MG63 (cell line): Measurements from ENCODE around the gene PLA2G6. TPM values are rescaled to one million over a fixed set of nuclear protein-coding genes. Genes with fewer than 3 reads are reported as not detected.
"Not testable (repeated sequence)": the region's sequence is repeated elsewhere in the genome, so short reads cannot be mapped to it uniquely, and the experiment has no call there.

Experiments used
- DNase-seq: peaks from one replicate; pipeline ENCODE4 v3.0.0-alpha.2; 2020
- H3K27me3 ChIP-seq: fragments of 250-450 bp; sonication (Bioruptor Pico); 2 replicates; pipeline ENCODE4 v1.5.1; 2020; ENCODE audit warnings: mild to moderate bottlenecking, moderate library complexity
- H3K36me3 ChIP-seq: fragments of 250-450 bp; sonication (Bioruptor Pico); 2 replicates; pipeline ENCODE4 v1.5.1; 2020; ENCODE audit warnings: mild to moderate bottlenecking, moderate library complexity
- H3K4me3 ChIP-seq: fragments of 250-450 bp; sonication (Bioruptor Pico); 2 replicates; pipeline ENCODE4 v1.5.1; 2020; ENCODE audit warnings: mild to moderate bottlenecking, moderate library complexity
- H3K9me3 ChIP-seq: fragments of 250-450 bp; sonication (Bioruptor Pico); 2 replicates; pipeline ENCODE4 v1.5.1; 2020; ENCODE audit warnings: mild to moderate bottlenecking, moderate library complexity
- total RNA-seq: library from RNA; depleted of rRNA; stranded (reverse); fragments of >200 nt; shearing (Covaris generic); gene quantifications from 2 replicates; pipeline ENCODE4 v1.2.3, GENCODE V29; 2014; ENCODE audit warnings: low replicate concordance

PLA2G6 gene
- total RNA-seq, 1 experiment from 2014 or later = 3.1 TPM

- no peak overlapping the region for H3K4me3 ChIP-seq
- no peak for DNase-seq
- no peaks in the 10 kb centered on the region for H3K36me3 ChIP-seq
- H3K9me3 ChIP-seq = peaks cover 8% of the 10 kb centered on the region
- H3K27me3 ChIP-seq = no peaks in the 10 kb centered on the region
Measured at GRCh38 chr22:38155703-38156102, 25.9 kb downstream of the PLA2G6 start.

GRCh38 chr22:38154563-38154915 lies 27.1 kb downstream of the PLA2G6 start:
- H3K27me3 ChIP-seq, H3K36me3 ChIP-seq, DNase-seq, H3K4me3 ChIP-seq, H3K9me3 ChIP-seq: not testable (repeated sequence)

- peaks cover 8% of the 10 kb centered on the region for H3K9me3 ChIP-seq
- H3K4me3 ChIP-seq = no peak overlapping the region
- H3K27me3 ChIP-seq = no peaks in the 10 kb centered on the region
- no peak for DNase-seq
- no peaks in the 10 kb centered on the region for H3K36me3 ChIP-seq
Measured at GRCh38 chr22:38153821-38154562, 27.6 kb downstream of the PLA2G6 start.

- Histone ChIP-seq H3K9me3 (peaks cover 8% of the 10 kb centered on the region), H3K4me3 (no peak overlapping the region), H3K27me3 (no peaks in the 10 kb centered on the region), H3K36me3 (no peaks in the 10 kb centered on the region)
- no peak for DNase-seq
Measured at GRCh38 chr22:38151126-38151500, 30.5 kb downstream of the PLA2G6 start.

- Histone ChIP-seq H3K27me3 (no peaks in the 10 kb centered on the region), H3K4me3 (no peak overlapping the region), H3K9me3 (no peaks in the 10 kb centered on the region), H3K36me3 (no peaks in the 10 kb centered on the region)
- no peak for DNase-seq
Measured at GRCh38 chr22:38148245-38148644, 33.4 kb downstream of the PLA2G6 start.

- H3K27me3 ChIP-seq, DNase-seq, H3K36me3 ChIP-seq, H3K4me3 ChIP-seq, H3K9me3 ChIP-seq: not testable (repeated sequence)
Measured at GRCh38 chr22:38146166-38146565, 35.5 kb downstream of the PLA2G6 start.

GRCh38 chr22:38144025-38144405 lies 37.6 kb downstream of the PLA2G6 start:
- DNase-seq = no peak
- Histone ChIP-seq H3K4me3 (no peak overlapping the region), H3K36me3 (no peaks in the 10 kb centered on the region), H3K9me3 (no peaks in the 10 kb centered on the region), H3K27me3 (no peaks in the 10 kb centered on the region)

GRCh38 chr22:38142606-38143005 lies 39.0 kb downstream of the PLA2G6 start:
- no peak overlapping the region for H3K4me3 ChIP-seq
- H3K36me3 ChIP-seq = no peaks in the 10 kb centered on the region
- H3K9me3 ChIP-seq = no peaks in the 10 kb centered on the region
- H3K27me3 ChIP-seq = no peaks in the 10 kb centered on the region
- DNase-seq = no peak

GRCh38 chr22:38141217-38141973 lies 40.2 kb downstream of the PLA2G6 start:
- H3K9me3 ChIP-seq = no peaks in the 10 kb centered on the region
- no peak for DNase-seq
- no peaks in the 10 kb centered on the region for H3K36me3 ChIP-seq
- H3K4me3 ChIP-seq = no peak overlapping the region
- no peaks in the 10 kb centered on the region for H3K27me3 ChIP-seq

- Histone ChIP-seq H3K9me3 (no peaks in the 10 kb centered on the region), H3K27me3 (no peaks in the 10 kb centered on the region), H3K36me3 (no peaks in the 10 kb centered on the region), H3K4me3 (no peak overlapping the region)
- no peak for DNase-seq
Measured at GRCh38 chr22:38139901-38140300, 41.7 kb downstream of the PLA2G6 start.

- DNase-seq = no peak
- Histone ChIP-seq H3K36me3 (no peaks in the 10 kb centered on the region), H3K27me3 (no peaks in the 10 kb centered on the region), H3K9me3 (no peaks in the 10 kb centered on the region), H3K4me3 (no peak overlapping the region)
Measured at GRCh38 chr22:38138961-38139360, 42.7 kb downstream of the PLA2G6 start.

GRCh38 chr22:38137876-38138687 lies 43.5 kb downstream of the PLA2G6 start:
- H3K27me3 ChIP-seq = no peaks in the 10 kb centered on the region
- H3K9me3 ChIP-seq = no peaks in the 10 kb centered on the region
- H3K4me3 ChIP-seq = no peak overlapping the region
- no peaks in the 10 kb centered on the region for H3K36me3 ChIP-seq
- DNase-seq = no peak

GRCh38 chr22:38136607-38137006 lies 45.0 kb downstream of the PLA2G6 start:
- Histone ChIP-seq H3K4me3 (no peak overlapping the region), H3K9me3 (no peaks in the 10 kb centered on the region), H3K36me3 (no peaks in the 10 kb centered on the region), H3K27me3 (no peaks in the 10 kb centered on the region)
- DNase-seq = no peak

- Histone ChIP-seq H3K36me3 (no peaks in the 10 kb centered on the region), H3K27me3 (no peaks in the 10 kb centered on the region), H3K9me3 (no peaks in the 10 kb centered on the region), H3K4me3 (no peak overlapping the region)
- DNase-seq = peak; percentile 88
Measured at GRCh38 chr22:38135133-38135706, 46.4 kb downstream of the PLA2G6 start.

- H3K27me3 ChIP-seq = no peaks in the 10 kb centered on the region
Measured at GRCh38 chr22:38133331-38133730, 48.3 kb downstream of the PLA2G6 start.

GRCh38 chr22:38132794-38133193 lies 48.8 kb downstream of the PLA2G6 start:
- Histone ChIP-seq H3K36me3 (no peaks in the 10 kb centered on the region), H3K27me3 (no peaks in the 10 kb centered on the region), H3K4me3 (no peak overlapping the region), H3K9me3 (no peaks in the 10 kb centered on the region)
- no peak for DNase-seq

More at GRCh38 chr22:38133331-38133730, 48.3 kb downstream of the PLA2G6 start:
- H3K36me3 ChIP-seq = no peaks in the 10 kb centered on the region
- no peak overlapping the region for H3K4me3 ChIP-seq
- no peaks in the 10 kb centered on the region for H3K9me3 ChIP-seq
- DNase-seq = no peak

- no peaks in the 10 kb centered on the region for H3K36me3 ChIP-seq
- no peak for DNase-seq
- H3K27me3 ChIP-seq = no peaks in the 10 kb centered on the region
- H3K9me3 ChIP-seq = no peaks in the 10 kb centered on the region
- no peak overlapping the region for H3K4me3 ChIP-seq
Measured at GRCh38 chr22:38132136-38132535, 49.5 kb downstream of the PLA2G6 start.
